ENCODE results near the gene MCIDAS. TPM values are rescaled to one million over a fixed set of nuclear protein-coding genes. Genes with fewer than 3 reads are reported as not detected.

MCIDAS gene
- 1.4 to 2.2 TPM (median 1.9 TPM) in 5 replicates for total RNA-seq (2022; extraction: Qiagen RNA extraction; ENCODE audit: low read depth)

DNA sequence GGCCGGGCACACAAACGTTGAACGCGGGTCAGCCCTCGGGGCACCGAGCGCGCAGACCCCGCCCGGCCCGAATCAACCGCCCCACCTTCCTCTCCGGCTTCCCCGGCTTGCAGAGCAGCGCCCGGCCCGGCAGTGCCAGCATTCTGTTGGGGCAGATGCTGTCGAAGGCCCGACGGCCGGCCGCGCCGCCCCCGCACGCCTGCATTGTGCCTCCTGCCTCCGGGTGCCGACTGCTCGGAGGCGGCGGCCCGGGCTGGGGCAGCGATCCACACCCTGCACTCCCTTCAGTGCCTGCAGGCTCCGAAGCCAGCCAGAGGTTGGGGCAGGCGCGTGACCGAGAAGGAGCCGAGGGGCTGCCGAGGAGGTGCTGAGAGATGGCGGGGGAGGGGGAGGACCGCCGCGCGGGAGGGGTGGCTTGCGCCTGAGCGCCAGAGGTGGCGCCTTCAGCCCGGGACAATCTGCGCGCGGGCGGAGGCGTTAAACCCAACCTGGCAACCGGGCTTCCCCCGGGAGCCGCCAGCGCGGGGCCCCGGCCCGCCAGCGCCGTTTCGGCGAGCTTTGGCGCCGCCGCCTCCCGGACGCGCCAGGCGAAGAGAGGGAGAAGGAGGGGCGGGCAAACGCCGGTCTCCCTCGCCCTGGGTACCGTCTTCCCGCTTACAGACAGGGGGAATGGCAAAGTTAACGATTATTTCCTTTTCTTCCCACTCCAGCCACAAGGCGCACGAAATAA is at the start of gene MCIDAS:
Gene MCIDAS, minus strand, starts transcription at position 382 of the 730 bp plus-strand sequence. Its CDS starts 177 bp downstream, at position 205.

DNA sequence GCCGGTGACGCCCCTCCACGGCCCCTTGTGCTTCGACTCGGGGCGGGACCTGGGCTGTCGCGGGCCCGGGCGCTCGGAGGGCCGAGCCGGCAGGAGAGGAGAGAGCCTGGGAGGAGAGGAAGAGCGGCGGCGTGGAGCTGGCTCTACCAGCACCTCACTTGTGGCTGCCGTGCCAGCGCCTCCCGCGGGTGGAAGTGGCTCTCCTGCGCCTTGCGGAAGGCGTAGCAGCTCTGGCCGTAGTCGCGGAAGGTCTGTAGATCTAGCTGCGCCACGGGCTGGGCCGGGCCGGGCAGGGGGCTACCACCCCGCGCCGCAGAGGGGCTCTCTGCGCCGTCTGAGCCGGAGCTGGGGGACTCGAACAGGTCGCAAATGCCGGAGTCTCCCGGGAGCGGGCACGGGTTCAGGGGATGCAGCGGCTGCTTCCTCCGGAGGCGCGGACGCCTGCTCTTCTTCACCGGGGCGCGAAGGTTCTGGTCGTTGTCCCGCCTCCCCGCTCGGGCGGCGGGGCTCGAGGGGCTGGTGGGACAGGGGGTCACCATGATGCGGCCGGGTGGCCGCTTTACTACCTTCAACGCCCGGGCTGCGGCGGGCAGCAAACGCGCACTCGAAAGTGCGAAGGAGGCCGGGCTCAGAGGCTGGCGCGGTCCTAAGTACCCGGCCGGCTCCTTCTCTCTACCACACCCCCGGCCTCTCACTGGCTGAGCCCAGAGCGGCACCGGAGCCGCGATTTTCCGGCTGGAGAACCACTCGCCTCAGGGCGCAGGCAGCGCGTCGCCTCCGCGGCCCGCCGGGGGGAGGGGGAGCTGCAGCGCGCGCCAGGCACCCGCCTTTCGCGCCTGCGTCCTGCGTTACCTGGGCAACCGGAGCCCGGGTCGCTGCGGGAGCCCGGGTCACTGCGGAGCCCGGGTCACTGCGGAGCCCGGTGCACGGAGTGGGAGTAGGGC is 6.1 kb upstream of the MCIDAS start, which contains the start of gene CCNO:
Gene CCNO, minus strand, starts transcription at position 624 of the 944 bp plus-strand sequence. Its CDS starts 85 bp downstream, at position 539.

GRCh38 chr5:55172937-55173686 is 54.0 kb downstream of the MCIDAS start, which contains the start of gene CDC20B:
Gene CDC20B (minus strand): TSS chr5:55173177. CDS start chr5:55173000, 177 bp downstream.

Other genes starting within 250 kb of the MCIDAS start
- not detected in 5 replicates for gene ESM1, start 241.7 kb downstream of the MCIDAS start, total RNA-seq (2022; extraction: Qiagen RNA extraction; ENCODE audit: low read depth)
- gene GZMK, start 203.1 kb downstream of the MCIDAS start, total RNA-seq (2022; extraction: Qiagen RNA extraction; ENCODE audit: low read depth): not detected in 5 replicates
- gene GZMA, start 124.7 kb downstream of the MCIDAS start, total RNA-seq (2022; extraction: Qiagen RNA extraction; ENCODE audit: low read depth): not detected in 5 replicates
- gene GPX8, start 67.1 kb downstream of the MCIDAS start, total RNA-seq (2022; extraction: Qiagen RNA extraction; ENCODE audit: low read depth): 30.5 to 40.2 TPM (median 36.6 TPM) in 5 replicates
- 0.09 to 0.21 TPM (median 0.10 TPM) in 4 of 5 replicates, not detected in the other for gene CDC20B, start 54.1 kb downstream of the MCIDAS start, total RNA-seq (2022; extraction: Qiagen RNA extraction; ENCODE audit: low read depth)
- gene CCNO, start 6.3 kb upstream of the MCIDAS start, total RNA-seq (2022; extraction: Qiagen RNA extraction; ENCODE audit: low read depth): 5.6 to 8.3 TPM (median 7.3 TPM) in 5 replicates
- gene DHX29, start 80.4 kb upstream of the MCIDAS start, total RNA-seq (2022; extraction: Qiagen RNA extraction; ENCODE audit: low read depth): 19.8 to 26.0 TPM (median 23.3 TPM) in 5 replicates
- 29.1 to 54.2 TPM (median 34.9 TPM) in 5 replicates for gene MTREX, start 80.7 kb upstream of the MCIDAS start, total RNA-seq (2022; extraction: Qiagen RNA extraction; ENCODE audit: low read depth)

Measured in A549 treated with GW870086 at 1 μM for 4 hours (cell line).